HG03558 (cell line): Measurements from ENCODE around the gene CFAP97D2.
A peak's percentile ranks its signal among the peaks of the same experiment; 100 is the strongest.
"Not testable (repeated sequence)": the region's sequence is repeated elsewhere in the genome, so short reads cannot be mapped to it uniquely, and the experiment has no call there.

ENCODE experiments used
- ATAC-seq: cut with Tn5 transposase; IDR thresholded peaks from one replicate; pipeline ENCODE4 v1.9.1; 2021; ENCODE audit warnings: moderate number of reproducible peaks; ENCODE audit not compliant: unreplicated experiment; ENCODE audit errors: extremely low read depth

The CFAP97D2 gene

GRCh38 chr13:114228176-114228575 lies 49.1 kb downstream of the CFAP97D2 start:
- ATAC-seq, result no peak

GRCh38 chr13:114229506-114229905 lies 50.4 kb downstream of the CFAP97D2 start:
- no peak for ATAC-seq

- no peak for ATAC-seq
These were observed 51.1 kb downstream of the CFAP97D2 start for GRCh38 chr13:114230117-114230516.

GRCh38 chr13:114230575-114230974 lies 51.5 kb downstream of the CFAP97D2 start:
- ATAC-seq, result no peak

GRCh38 chr13:114231886-114232285 lies 52.8 kb downstream of the CFAP97D2 start:
- ATAC-seq, result no peak

GRCh38 chr13:114234266-114234644 lies 55.2 kb downstream of the CFAP97D2 start:
- ATAC-seq, result no peak

- peak; percentile 59 for ATAC-seq
These were observed 55.8 kb downstream of the CFAP97D2 start, which contains the start of gene CDC16 for GRCh38 chr13:114234645-114235421. TSS of gene CDC16 (plus strand) at chr13:114234897. CDS start at chr13:114235085, 188 bp downstream.

- ATAC-seq, result no peak
These were observed 56.6 kb downstream of the CFAP97D2 start for GRCh38 chr13:114235697-114236096.

GRCh38 chr13:114236227-114236626 lies 57.2 kb downstream of the CFAP97D2 start:
- no peak for ATAC-seq

GRCh38 chr13:114237415-114238112 lies 58.5 kb downstream of the CFAP97D2 start:
- ATAC-seq, result no peak

GRCh38 chr13:114241918-114242317 lies 62.9 kb downstream of the CFAP97D2 start:
- no peak for ATAC-seq

GRCh38 chr13:114243971-114244370 lies 64.9 kb downstream of the CFAP97D2 start:
- ATAC-seq, result no peak

GRCh38 chr13:114244637-114245036 lies 65.6 kb downstream of the CFAP97D2 start:
- ATAC-seq, result no peak

- ATAC-seq, result no peak
These were observed 69.0 kb downstream of the CFAP97D2 start for GRCh38 chr13:114248011-114248410.

- ATAC-seq, result no peak
These were observed 70.0 kb downstream of the CFAP97D2 start for GRCh38 chr13:114249077-114249476.

GRCh38 chr13:114251639-114252440 lies 72.8 kb downstream of the CFAP97D2 start:
- ATAC-seq, result not testable (repeated sequence)

GRCh38 chr13:114256547-114256946 lies 77.5 kb downstream of the CFAP97D2 start:
- no peak for ATAC-seq

GRCh38 chr13:114257014-114257413 lies 78.0 kb downstream of the CFAP97D2 start:
- no peak for ATAC-seq

GRCh38 chr13:114258589-114258988 lies 79.5 kb downstream of the CFAP97D2 start:
- no peak for ATAC-seq

- ATAC-seq, result no peak
These were observed 80.3 kb downstream of the CFAP97D2 start for GRCh38 chr13:114259374-114259773.

- ATAC-seq, result no peak
These were observed 80.9 kb downstream of the CFAP97D2 start for GRCh38 chr13:114259974-114260373.
